Lower leg skin (tissue), 3 donors: ENCODE data around the gene TTC33.

Experiments
- POLR2A ChIP-seq, 2 donors: fragments of 450-650 bp; IDR thresholded peaks; one replicate each; pipeline ENCODE4 v1.6.1; 2016 to 2017; ENCODE audit warnings: antibody characterized with exemption in 2 of 2, mild to moderate bottlenecking in 1 of 2, moderate library complexity in 1 of 2
- TF ChIP-seq, protein P1 (sequence below), 3 donors: fragments of 450-650 bp; IDR thresholded peaks; one replicate each; pipeline ENCODE4 v1.5.1; 2016; ENCODE audit warnings: antibody characterized with exemption in 3 of 3, mild to moderate bottlenecking in 3 of 3, moderate library complexity in 2 of 3

DNA sequence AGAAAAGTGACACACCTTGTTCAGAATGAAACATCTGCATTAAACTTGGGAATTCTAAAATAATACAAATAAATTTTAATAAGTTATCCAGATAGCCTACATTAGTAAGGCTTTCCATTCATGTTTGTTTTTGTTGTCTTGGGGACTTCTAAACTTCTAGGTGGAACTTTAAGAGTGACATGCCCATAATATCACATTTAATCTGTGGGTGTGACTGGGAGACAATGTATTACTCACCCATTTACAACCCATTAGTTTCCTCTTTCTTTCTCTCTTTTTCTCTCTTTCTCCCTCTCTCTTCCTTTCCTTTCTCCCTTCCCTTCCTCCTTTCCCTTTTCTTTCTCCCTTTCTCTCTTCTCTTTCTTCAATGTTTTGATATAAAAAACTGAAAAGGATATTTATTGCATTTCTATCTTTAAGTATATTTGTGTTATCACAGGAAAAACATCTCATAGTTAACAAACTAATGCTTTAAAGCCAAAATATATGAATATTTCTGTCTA lies 88.5 kb downstream of the TTC33 start:
- TF ChIP-seq, protein P1, sequence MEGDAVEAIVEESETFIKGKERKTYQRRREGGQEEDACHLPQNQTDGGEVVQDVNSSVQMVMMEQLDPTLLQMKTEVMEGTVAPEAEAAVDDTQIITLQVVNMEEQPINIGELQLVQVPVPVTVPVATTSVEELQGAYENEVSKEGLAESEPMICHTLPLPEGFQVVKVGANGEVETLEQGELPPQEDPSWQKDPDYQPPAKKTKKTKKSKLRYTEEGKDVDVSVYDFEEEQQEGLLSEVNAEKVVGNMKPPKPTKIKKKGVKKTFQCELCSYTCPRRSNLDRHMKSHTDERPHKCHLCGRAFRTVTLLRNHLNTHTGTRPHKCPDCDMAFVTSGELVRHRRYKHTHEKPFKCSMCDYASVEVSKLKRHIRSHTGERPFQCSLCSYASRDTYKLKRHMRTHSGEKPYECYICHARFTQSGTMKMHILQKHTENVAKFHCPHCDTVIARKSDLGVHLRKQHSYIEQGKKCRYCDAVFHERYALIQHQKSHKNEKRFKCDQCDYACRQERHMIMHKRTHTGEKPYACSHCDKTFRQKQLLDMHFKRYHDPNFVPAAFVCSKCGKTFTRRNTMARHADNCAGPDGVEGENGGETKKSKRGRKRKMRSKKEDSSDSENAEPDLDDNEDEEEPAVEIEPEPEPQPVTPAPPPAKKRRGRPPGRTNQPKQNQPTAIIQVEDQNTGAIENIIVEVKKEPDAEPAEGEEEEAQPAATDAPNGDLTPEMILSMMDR (IDR thresholded peaks at IDR 0.05), result no peak
- no peak for TF ChIP-seq POLR2A (IDR thresholded peaks at IDR 0.05)
